Adipose tissue (tissue), 3 donors: ENCODE results near the gene VWF. TPM values are rescaled to one million over a fixed set of nuclear protein-coding genes. Genes with fewer than 3 reads are reported as not detected.
"Not testable (repeated sequence)": the region's sequence is repeated elsewhere in the genome, so short reads cannot be mapped to it uniquely, and the experiment has no call there.

Source experiments
- H3K27ac ChIP-seq: one replicate; pipeline ENCODE4 v1.5.1; 2013; ENCODE audit warnings: low read depth, low read length
- WGBS, 3 donors: extraction: QIAGEN DNeasy Blood & Tissue Kit; methylation state at CpG; one replicate each; pipeline ENCODE4 v1.1.7; 2013; 5-methylcytosine and 5-hydroxymethylcytosine counted together
- polyA plus RNA-seq, 3 donors: library from polyadenylated mRNA; stranded (reverse); fragments of 200-250 nt; gene quantifications; one replicate each; pipeline ENCODE4 v1.2.3, GENCODE V29; 2013
- donor health status: healthy with polysubstance abuse.
- donor health status: Bipolar disorder and iron deficiency.
- donor health status: healthy.

The VWF gene
- polyA plus RNA-seq, 3 donors: 41.1 to 243 (median 130) TPM

GRCh38 chr12:6114476-6114870 is 10.0 kb downstream of the VWF start:
- WGBS, 3 donors: 62 to 94% (median 87%) methylated on average over 6 of the region's 6 CpGs
- H3K27ac ChIP-seq: no peak overlapping the region

GRCh38 chr12:6113691-6114475 is 10.6 kb downstream of the VWF start:
- H3K27ac ChIP-seq: no peak overlapping the region

GRCh38 chr12:6112004-6112403 is 12.5 kb downstream of the VWF start:
- H3K27ac ChIP-seq: no peak overlapping the region
- WGBS, 3 donors: 48 to 61% (median 54%) methylated on average over 5 of the region's 5 CpGs

More at GRCh38 chr12:6113691-6114475, 10.6 kb downstream of the VWF start:
- WGBS, 3 donors: 69 to 79% (median 79%) methylated on average over 11 of the region's 11 CpGs

- no peak overlapping the region for H3K27ac ChIP-seq
- 78 to 92% (median 91%) methylated on average over 4 of the region's 4 CpGs for WGBS, 3 donors
Observed at GRCh38 chr12:6110006-6110405, 14.5 kb downstream of the VWF start.

GRCh38 chr12:6106218-6106617 is 18.3 kb downstream of the VWF start:
- no peak overlapping the region for H3K27ac ChIP-seq
- WGBS, 3 donors: 87 to 95% (median 92%) methylated on average over 3 of the region's 3 CpGs

GRCh38 chr12:6104842-6105241 is 19.6 kb downstream of the VWF start:
- WGBS, 3 donors: 91 to 95% (median 94%) methylated on average over 2 of the region's 2 CpGs

GRCh38 chr12:6104027-6104426 is 20.4 kb downstream of the VWF start:
- 35 to 80% (median 53%) methylated on average over 3 of the region's 3 CpGs for WGBS, 3 donors
- H3K27ac ChIP-seq: no peak overlapping the region

More at GRCh38 chr12:6104842-6105241, 19.6 kb downstream of the VWF start:
- H3K27ac ChIP-seq: no peak overlapping the region

GRCh38 chr12:6102021-6102420 is 22.4 kb downstream of the VWF start:
- WGBS, 3 donors: 95 to 99% (median 96%) methylated on average over 5 of the region's 5 CpGs
- not testable (repeated sequence) for H3K27ac ChIP-seq

GRCh38 chr12:6099316-6099715 is 25.2 kb downstream of the VWF start:
- WGBS, 3 donors: 35 to 77% (median 68%) methylated on average over 2 of the region's 2 CpGs
- H3K27ac ChIP-seq: no peak overlapping the region

- no peak overlapping the region for H3K27ac ChIP-seq
- WGBS, 3 donors: 50 to 73% (median 65%) methylated on average over 3 of the region's 3 CpGs
Observed at GRCh38 chr12:6097411-6097810, 27.1 kb downstream of the VWF start.

- no peak overlapping the region for H3K27ac ChIP-seq
- WGBS, 3 donors: 72 to 77% (median 73%) methylated on average over 3 of the region's 3 CpGs
Observed at GRCh38 chr12:6096527-6096926, 27.9 kb downstream of the VWF start.

GRCh38 chr12:6095269-6095668 is 29.2 kb downstream of the VWF start:
- WGBS, 3 donors: 72 to 86% (median 83%) methylated on average over 4 of the region's 4 CpGs
- H3K27ac ChIP-seq: no peak overlapping the region

GRCh38 chr12:6093764-6094163 is 30.7 kb downstream of the VWF start:
- no peak overlapping the region for H3K27ac ChIP-seq
- 84 to 97% (median 85%) methylated on average over 2 of the region's 2 CpGs for WGBS, 3 donors

- H3K27ac ChIP-seq: no peak overlapping the region
- 64 to 76% (median 74%) methylated on average over 9 of the region's 9 CpGs for WGBS, 3 donors
Observed at GRCh38 chr12:6092784-6093722, 31.4 kb downstream of the VWF start.

GRCh38 chr12:6091786-6092566 is 32.5 kb downstream of the VWF start:
- WGBS, 3 donors: 76 to 87% (median 82%) methylated on average over 14 of the region's 14 CpGs
- no peak overlapping the region for H3K27ac ChIP-seq

GRCh38 chr12:6090803-6091202 is 33.7 kb downstream of the VWF start:
- H3K27ac ChIP-seq: no peak overlapping the region
- WGBS, 3 donors: 32 to 39% (median 34%) methylated on average over 6 of the region's 6 CpGs

- WGBS, 3 donors: 24 to 53% (median 41%) methylated on average over 15 of the region's 15 CpGs
- H3K27ac ChIP-seq: no peak overlapping the region
Observed at GRCh38 chr12:6088921-6089747, 35.3 kb downstream of the VWF start.

- WGBS, 3 donors: 76 to 95% (median 91%) methylated on average over 2 of the region's 2 CpGs
- H3K27ac ChIP-seq: no peak overlapping the region
Observed at GRCh38 chr12:6086316-6086715, 38.2 kb downstream of the VWF start.
